IMR-90 (cell line): ENCODE data around the gene CACNA2D4.

Experiments used
- BHLHE40 ChIP-seq: fragments of 150-350 bp; IDR thresholded peaks from 2 replicates; pipeline ENCODE4 v1.6.1; 2016; ENCODE audit warnings: mild to moderate bottlenecking, low read depth, low read length
- CEBPB ChIP-seq: IDR thresholded peaks from 2 replicates; pipeline ENCODE4 v1.6.1; 2012; ENCODE audit warnings: low read depth, low read length, improper control_type of control experiment
- CHD1 ChIP-seq: IDR thresholded peaks from 2 replicates; pipeline ENCODE4 v1.6.1; 2012; ENCODE audit warnings: low read depth, low read length, improper control_type of control experiment
- FOS ChIP-seq: fragments of 150-350 bp; IDR thresholded peaks from 2 replicates; pipeline ENCODE4 v1.6.1; 2016; ENCODE audit warnings: low read depth, low read length
- MAFK ChIP-seq: IDR thresholded peaks from 2 replicates; pipeline ENCODE4 v1.6.1; 2012; ENCODE audit warnings: low read depth, low read length, improper control_type of control experiment
- MXI1 ChIP-seq: IDR thresholded peaks from 2 replicates; pipeline ENCODE4 v1.6.1; 2012; ENCODE audit warnings: low read depth, mild to moderate bottlenecking, low read length, moderate library complexity, borderline replicate concordance
- POLR2A ChIP-seq: IDR thresholded peaks from 2 replicates; pipeline ENCODE4 v1.6.1; 2012; ENCODE audit warnings: mild to moderate bottlenecking, low read depth, low read length
- RAD21 ChIP-seq: IDR thresholded peaks from 2 replicates; pipeline ENCODE4 v1.6.1; 2012; ENCODE audit warnings: low read length, improper control_type of control experiment
- RCOR1 ChIP-seq: IDR thresholded peaks from 2 replicates; pipeline ENCODE4 v1.6.1; 2012; ENCODE audit warnings: mild to moderate bottlenecking, low read length, improper control_type of control experiment; ENCODE audit not compliant: insufficient replicate concordance
- TF ChIP-seq, protein P1 (sequence below): conservative IDR thresholded peaks from 2 replicates; pipeline ENCODE4 v1.5.1; 2012; ENCODE audit warnings: mild to moderate bottlenecking, low read depth, low read length, improper control_type of control experiment

DNA sequence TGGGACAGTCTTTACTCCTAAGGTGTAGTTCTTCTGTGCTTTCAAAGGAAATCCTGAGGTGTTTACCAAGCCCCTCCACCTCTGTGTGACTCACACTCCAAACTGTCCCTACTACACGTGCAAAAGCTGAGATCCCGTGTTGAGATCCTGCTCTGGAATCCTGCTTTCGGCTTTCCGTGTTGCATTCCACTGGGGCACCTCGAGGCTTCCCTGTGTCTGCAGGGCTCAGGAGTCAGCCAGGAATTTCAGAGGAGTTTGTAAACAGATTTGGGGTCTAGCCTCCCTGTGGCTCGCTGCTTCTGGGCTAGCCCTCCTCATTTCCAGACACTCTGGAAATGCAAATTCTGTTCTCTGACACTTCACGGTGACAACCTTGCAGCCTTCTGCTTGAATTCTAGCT, 48.4 kb downstream of the CACNA2D4 start:
- TF ChIP-seq RAD21 (no peak), POLR2A (no peak), MAFK (no peak), CEBPB (no peak), RCOR1 (no peak), MXI1 (no peak), BHLHE40 (no peak), FOS (no peak), CHD1 (no peak)
- TF ChIP-seq, protein P1, sequence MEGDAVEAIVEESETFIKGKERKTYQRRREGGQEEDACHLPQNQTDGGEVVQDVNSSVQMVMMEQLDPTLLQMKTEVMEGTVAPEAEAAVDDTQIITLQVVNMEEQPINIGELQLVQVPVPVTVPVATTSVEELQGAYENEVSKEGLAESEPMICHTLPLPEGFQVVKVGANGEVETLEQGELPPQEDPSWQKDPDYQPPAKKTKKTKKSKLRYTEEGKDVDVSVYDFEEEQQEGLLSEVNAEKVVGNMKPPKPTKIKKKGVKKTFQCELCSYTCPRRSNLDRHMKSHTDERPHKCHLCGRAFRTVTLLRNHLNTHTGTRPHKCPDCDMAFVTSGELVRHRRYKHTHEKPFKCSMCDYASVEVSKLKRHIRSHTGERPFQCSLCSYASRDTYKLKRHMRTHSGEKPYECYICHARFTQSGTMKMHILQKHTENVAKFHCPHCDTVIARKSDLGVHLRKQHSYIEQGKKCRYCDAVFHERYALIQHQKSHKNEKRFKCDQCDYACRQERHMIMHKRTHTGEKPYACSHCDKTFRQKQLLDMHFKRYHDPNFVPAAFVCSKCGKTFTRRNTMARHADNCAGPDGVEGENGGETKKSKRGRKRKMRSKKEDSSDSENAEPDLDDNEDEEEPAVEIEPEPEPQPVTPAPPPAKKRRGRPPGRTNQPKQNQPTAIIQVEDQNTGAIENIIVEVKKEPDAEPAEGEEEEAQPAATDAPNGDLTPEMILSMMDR: no peak
